HG03432 (cell line): ENCODE data around the gene UPP2.

Source experiments
- ATAC-seq: cut with Tn5 transposase; IDR thresholded peaks from one replicate; pipeline ENCODE4 v1.9.1; 2021; ENCODE audit warnings: mild to moderate bottlenecking, moderate library complexity; ENCODE audit not compliant: unreplicated experiment

Gene UPP2

DNA sequence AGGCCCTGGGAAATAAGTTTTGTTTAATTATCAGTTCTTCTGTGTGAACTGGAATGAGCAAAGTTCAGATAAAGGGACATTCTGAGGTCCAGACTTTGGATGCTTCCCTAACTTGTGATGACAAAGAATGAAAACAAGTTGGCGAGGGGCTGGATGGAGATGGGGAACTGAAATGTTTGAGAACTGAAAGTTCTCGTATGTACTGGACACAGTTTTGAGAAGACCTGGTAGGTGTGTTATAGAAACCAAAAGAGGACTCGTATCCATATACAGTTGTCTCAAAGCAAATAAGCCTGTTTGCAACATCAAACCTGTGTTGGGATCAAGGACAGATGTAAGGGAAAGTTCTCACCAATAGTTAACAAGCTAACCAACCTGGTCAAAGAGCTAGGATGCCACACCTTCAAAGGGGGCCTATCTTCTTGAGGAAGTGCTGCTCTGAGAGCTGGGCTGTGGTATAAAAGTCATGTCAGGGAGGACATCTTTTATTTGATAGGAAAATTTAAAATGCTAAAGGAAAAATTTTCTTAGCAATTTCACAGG is at the start of gene UPP2:
TSS of gene UPP2 (plus strand) at position 493 of the 543 bp plus-strand sequence. CDS start 188 bp downstream, outside the sequence.
- no peak for ATAC-seq

DNA sequence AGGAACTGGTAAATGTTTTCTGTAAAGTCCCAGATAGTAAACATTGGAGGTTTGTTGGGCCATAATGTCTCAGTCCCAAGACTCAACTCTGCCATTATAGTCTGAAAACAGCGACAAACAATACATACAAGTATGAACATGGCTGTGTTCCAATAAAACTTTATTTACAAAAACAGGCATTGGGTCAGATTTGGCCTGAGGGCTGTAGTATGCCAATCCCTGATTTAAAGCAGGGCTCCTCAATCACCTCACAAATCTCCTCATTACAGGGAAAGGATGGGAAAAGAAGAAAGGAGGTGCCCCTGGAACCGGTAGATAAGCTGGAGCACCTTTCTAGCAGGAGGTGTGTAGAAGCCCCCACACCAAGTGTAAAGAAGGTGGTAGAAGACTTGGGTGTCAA is 48.9 kb upstream of the UPP2 start:
- no peak for ATAC-seq

GRCh38 chr2:158056875-158057274 is 44.8 kb upstream of the UPP2 start:
- ATAC-seq = no peak

GRCh38 chr2:158060160-158060834 is 41.4 kb upstream of the UPP2 start:
- ATAC-seq = no peak

DNA sequence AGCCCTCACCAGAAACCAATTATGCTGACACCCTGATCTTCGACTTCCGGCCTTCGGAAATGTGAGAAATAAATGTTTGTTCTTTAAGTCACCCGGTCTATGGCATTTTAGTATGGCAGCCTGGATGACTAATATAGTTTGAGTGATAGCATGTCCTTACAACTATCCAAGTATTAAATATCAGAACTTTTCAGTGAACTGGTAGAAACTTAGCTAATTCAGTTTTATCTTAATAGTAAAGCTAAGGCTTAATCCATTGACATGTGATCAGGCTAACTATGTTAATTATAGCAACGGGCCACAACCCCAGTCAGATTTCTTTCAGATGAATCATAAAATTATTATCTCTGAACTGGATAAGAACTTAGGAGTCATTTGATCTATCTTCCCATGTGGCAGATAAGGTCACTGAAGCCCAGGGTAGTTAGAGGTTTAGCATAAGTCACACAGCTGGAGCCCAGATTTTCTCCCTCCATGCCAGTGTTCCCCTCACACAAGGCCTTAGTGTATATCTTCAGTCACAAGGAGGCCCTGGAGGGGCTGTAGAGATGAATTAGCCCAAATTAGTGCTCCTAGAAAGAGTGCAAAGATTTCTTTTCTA is 40.7 kb upstream of the UPP2 start:
- no peak for ATAC-seq

- no peak for ATAC-seq
Measured at GRCh38 chr2:158061763-158062162, 39.9 kb upstream of the UPP2 start.

GRCh38 chr2:158066046-158066713 is 35.5 kb upstream of the UPP2 start:
- no peak for ATAC-seq

DNA sequence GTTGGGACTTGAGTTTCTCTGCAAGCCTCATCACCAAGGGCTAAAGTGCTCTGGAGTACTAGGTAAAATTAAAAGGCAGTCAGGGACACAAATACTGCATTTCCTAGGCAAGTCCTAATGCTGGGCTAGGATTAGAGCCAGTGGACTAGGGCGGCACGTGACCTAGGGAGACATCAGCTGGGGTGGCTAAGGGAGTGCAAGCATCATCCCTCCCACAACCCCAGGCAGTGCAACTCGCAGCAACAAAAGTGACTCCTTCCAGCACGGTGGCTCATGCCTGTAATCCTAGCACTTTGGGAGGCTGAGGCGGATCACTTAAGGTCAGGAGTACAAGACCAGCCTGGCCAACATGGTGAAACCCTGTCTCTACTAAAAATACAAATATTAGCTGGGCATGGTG is 30.7 kb upstream of the UPP2 start:
- no peak for ATAC-seq

DNA sequence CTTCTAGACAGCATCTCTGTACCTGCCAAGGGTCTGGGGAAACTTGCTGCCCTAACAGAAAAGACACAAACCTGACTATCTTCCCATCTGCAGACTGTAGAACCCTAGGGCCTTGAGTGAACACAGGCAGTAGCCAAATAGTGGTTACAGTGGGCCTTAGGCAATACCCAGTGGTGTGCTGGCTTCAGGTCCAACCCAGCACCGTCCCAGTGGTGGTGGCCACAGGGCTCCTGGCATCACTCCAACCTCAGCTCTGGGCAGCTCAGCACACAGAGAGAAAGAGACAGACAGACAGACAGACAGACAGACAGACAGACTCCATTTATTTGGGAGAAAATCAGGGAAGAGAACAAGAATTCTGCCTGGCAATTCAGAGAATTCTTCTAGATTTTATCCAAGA is 29.3 kb upstream of the UPP2 start:
- ATAC-seq = no peak

DNA sequence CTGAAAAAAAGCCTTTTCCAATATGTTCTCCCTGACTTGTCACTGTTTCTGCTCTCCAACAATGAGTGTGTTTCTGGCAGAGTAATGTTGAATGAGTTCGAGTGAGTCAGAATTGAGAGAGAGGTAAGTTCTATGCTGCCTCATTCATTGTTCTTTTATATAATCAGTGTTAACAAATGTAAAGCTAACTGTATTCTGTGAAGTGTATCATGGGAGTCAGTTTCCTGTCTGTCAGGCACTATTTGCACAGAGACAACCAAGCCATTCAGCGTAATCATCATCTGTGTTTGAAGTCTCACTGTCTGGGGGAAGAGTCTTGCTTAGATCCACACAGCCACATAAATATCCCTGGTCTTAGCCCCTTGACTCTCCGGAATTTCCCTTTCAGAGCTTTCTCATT is 22.0 kb upstream of the UPP2 start:
- no peak for ATAC-seq

- ATAC-seq = no peak
Measured at GRCh38 chr2:158088093-158088492, 13.6 kb upstream of the UPP2 start.

DNA sequence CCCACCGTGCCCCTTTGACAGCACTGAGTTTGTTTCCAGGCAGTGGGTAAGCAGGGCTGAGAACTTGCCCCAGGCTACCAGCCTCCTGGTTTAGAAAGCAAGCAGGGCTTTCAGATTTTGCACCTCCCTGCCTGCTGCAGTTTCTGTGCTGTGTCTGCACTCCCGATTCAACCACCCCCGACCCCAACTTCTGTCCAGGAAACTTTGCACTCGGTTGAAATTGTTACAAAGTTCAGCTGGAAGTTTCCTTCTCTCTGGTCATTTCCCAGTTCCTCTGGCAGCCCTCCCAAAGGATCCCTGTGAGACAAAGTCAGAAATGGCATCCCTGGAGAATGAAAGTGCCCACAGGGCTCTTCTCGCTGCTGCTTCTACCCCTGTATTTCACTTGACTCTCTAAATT is 12.4 kb upstream of the UPP2 start:
- ATAC-seq = no peak

DNA sequence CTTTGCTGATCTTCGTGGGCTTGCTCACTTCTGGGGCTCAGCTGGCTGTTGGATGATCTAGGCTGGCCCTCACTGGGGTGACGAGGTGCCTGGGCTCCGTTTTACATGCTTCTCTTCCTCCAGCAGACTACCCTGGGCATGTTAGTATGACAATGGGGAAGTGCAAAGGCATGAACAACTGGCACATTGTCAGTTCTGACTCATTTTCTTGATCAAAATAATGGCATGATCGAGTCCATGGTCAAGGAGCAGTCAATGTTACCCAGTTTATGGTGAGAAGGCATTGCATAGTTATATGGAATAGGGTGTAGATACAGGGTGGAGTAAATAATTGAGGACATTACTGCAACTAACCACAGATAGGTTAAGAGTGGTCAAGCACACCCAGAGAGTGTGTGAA is 10.0 kb upstream of the UPP2 start:
- no peak for ATAC-seq

- ATAC-seq = no peak
Measured at GRCh38 chr2:158094487-158095092, 7.1 kb upstream of the UPP2 start.

DNA sequence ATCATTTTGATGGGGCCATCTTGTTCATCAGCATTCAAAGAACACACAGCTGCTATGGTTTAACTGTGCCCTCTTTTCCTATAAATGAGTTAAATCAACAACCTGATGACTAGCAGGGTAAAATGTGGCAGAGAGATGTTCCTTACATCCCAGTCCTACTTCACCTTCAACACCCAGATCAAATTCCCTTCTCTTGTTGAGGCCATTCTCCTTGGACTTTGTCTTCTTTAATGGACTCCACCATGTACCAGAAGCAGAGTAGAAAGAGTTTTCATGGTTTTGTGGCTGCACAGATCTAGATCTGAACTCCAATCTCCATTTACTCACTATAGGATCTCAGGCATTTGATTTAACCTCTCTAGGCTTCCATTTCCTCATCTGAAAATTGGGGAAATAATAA is 6.4 kb upstream of the UPP2 start:
- ATAC-seq = no peak

- no peak for ATAC-seq
Measured at GRCh38 chr2:158095912-158096311, 5.8 kb upstream of the UPP2 start.

DNA sequence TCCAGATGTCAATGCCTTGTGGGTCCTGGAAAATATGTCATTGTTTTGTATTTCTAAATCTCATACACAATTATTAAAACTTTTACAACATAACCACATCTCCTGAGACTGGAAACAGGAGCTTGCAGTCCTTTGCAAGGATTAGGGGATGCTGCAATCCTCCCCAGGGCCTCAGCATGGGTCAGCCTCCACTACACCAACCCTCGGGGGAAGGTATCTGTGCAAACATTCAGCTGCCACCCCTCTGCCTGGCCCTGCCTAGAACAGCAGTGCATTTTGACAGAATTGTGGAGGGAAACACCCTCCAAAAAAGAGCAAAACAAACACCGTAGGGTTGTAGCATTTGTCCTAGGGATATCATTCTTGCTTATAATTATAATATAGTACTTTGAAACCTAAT is 4.2 kb upstream of the UPP2 start:
- ATAC-seq = no peak

DNA sequence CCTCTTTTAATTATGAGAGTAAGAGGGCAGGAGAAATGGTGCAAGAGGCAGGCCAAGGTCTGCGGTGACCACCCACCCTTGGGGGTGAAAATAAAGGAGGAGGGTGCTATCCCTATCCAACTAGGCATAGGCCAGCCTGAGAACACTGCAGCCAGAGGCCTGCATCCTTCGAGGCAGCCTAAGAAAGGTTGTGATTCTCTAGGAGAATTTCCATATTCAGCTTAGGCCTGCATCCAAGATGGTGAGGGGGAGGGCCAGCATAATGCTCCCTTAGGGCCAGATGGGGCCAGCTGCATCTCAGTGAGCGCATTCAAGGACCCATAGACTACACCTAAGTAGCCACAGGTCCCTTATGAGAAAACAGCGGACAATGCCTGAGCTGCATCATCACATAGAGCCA is 3.5 kb upstream of the UPP2 start:
- ATAC-seq = no peak

DNA sequence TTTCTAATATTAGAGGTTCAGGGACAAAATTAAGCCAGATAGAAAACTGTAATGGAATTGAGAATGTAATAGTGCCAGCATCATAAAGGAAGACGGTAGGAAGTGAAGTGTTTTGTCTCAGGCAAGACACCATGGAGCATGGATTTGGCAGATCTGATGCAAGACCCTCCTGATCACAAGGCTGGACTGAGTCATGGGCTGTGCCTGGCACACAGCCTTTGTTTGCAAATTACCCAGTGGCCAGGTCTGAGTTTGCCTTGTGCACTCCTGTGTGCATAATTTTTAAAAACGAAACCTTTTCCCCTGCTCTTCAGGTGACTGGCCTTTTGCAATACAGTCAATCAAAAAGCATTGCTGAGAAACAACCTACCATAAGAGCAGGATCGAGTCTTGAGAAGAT is 2.0 kb upstream of the UPP2 start:
- no peak for ATAC-seq

- ATAC-seq = no peak
Measured at GRCh38 chr2:158100411-158100810, 1.3 kb upstream of the UPP2 start.

DNA sequence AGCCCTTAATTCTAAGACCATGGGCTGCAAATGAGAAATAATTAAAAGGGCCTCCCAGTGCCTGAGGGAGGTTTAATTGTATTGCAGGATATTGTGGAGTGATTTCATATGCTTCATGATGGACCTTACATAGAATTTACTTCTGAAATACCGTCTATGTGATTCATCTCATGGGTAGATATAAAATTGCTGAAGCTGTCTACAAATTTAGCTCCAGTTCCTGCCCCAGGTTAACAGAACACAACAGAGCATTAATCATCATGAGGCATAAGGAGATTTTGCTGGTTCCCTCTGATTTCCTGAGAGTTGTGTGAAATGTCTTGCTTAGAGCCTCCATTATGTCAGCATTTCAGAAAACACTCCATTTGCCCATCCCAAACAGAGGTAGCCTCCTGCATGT is 770 bp downstream of the UPP2 start:
- no peak for ATAC-seq
